HEK293 (cell line): ENCODE measurements around the gene MACF1.

Experiments
- CTCF ChIA-PET: fragments of 350-600 bp; formaldehyde crosslinking; extraction: SDS; loops from one replicate; lab custom pipeline; 2021; ENCODE audit warnings: antibody characterized with exemption; lab: Yijun Ruan, JAX
- POLR2A ChIA-PET: fragments of 300-600 bp; formaldehyde crosslinking; extraction: SDS; loops from one replicate; lab custom pipeline; 2020; ENCODE audit warnings: antibody characterized with exemption, inconsistent platforms; lab: Yijun Ruan, JAX
- H3K27ac ChIP-seq: fragments of 200-500 bp; sonication (Bioruptor generic); 2 replicates; pipeline ENCODE4 v1.5.1; 2014; ENCODE audit warnings: low read depth, low read length, control low read depth, inconsistent platforms; ENCODE audit errors: extremely low read depth
- H3K36me3 ChIP-seq, 2 experiments: fragments of 200-500 bp in 1 of 2; sonication (Bioruptor generic) in 1 of 2; 1 replicate in 1 of 2; 2 replicates in 1 of 2; pipeline ENCODE4 v1.5.1; 2014 to 2017; ENCODE audit warnings: inconsistent platforms in 2 of 2, low read length in 2 of 2; ENCODE audit not compliant: control insufficient read depth in 2 of 2, insufficient read depth in 1 of 2
- H3K4me1 ChIP-seq: fragments of 200-500 bp; sonication (Bioruptor generic); 2 replicates; pipeline ENCODE4 v1.5.1; 2014; ENCODE audit warnings: mild to moderate bottlenecking, low read length, inconsistent platforms; ENCODE audit not compliant: control insufficient read depth, insufficient read depth
- H3K4me3 ChIP-seq: 2 replicates; pipeline ENCODE4 v1.5.1; 2011; ENCODE audit warnings: low read depth, mild to moderate bottlenecking, control low read depth, low read length, moderate library complexity
- H3K9me3 ChIP-seq: fragments of 200-500 bp; sonication (Bioruptor generic); 2 replicates; pipeline ENCODE4 v1.5.1; 2014; ENCODE audit warnings: low read depth, low read length, inconsistent platforms; ENCODE audit not compliant: control insufficient read depth, insufficient read depth
- GLI2 ChIP-seq: fragments of 450-650 bp; formaldehyde crosslinking; IDR thresholded peaks from 2 replicates; pipeline ENCODE4; 2017; ENCODE audit warnings: missing biosample characterization, missing genetic modification characterization, low read depth, borderline replicate concordance
- GLIS2 ChIP-seq: fragments of 450-650 bp; formaldehyde crosslinking; IDR thresholded peaks from 2 replicates; pipeline ENCODE4 v1.5.1; 2016; ENCODE audit warnings: missing biosample characterization, missing genetic modification characterization
- OSR2 ChIP-seq: fragments of 450-650 bp; formaldehyde crosslinking; IDR thresholded peaks from 2 replicates; pipeline ENCODE4 v1.5.1; 2016; ENCODE audit warnings: missing biosample characterization, missing genetic modification characterization
- PBX3 ChIP-seq: sonication (generic); formaldehyde crosslinking; IDR thresholded peaks from 2 replicates; pipeline ENCODE4 v1.8.1; 2022; ENCODE audit warnings: mild to moderate bottlenecking, moderate library complexity, missing genetic modification reagents
- PRDM10 ChIP-seq: fragments of 450-650 bp; formaldehyde crosslinking; IDR thresholded peaks from 2 replicates; pipeline ENCODE4 v1.5.1; 2016; ENCODE audit warnings: missing biosample characterization, missing genetic modification characterization
- PRDM6 ChIP-seq: fragments of 450-650 bp; formaldehyde crosslinking; IDR thresholded peaks from 2 replicates; pipeline ENCODE4 v1.5.1; 2017; ENCODE audit warnings: missing biosample characterization, missing genetic modification characterization
- SETDB1 ChIP-seq: IDR thresholded peaks from one replicate; pipeline ENCODE4 v1.6.1; 2017; ENCODE audit warnings: mild to moderate bottlenecking, low read length, moderate library complexity, mixed read lengths; ENCODE audit not compliant: insufficient read length
- ZBTB20 ChIP-seq: fragments of 450-650 bp; formaldehyde crosslinking; IDR thresholded peaks from 2 replicates; pipeline ENCODE4 v1.5.1; 2016; ENCODE audit warnings: missing biosample characterization, missing genetic modification characterization
- ZBTB6 ChIP-seq: fragments of 450-650 bp; formaldehyde crosslinking; IDR thresholded peaks from 2 replicates; pipeline ENCODE4 v1.5.1; 2017; ENCODE audit warnings: missing biosample characterization, missing genetic modification characterization
- ZEB2 ChIP-seq: fragments of 450-650 bp; formaldehyde crosslinking; IDR thresholded peaks from 2 replicates; pipeline ENCODE4 v1.5.1; 2016; ENCODE audit warnings: missing biosample characterization, missing genetic modification characterization
- ZFP37 ChIP-seq: fragments of 450-650 bp; formaldehyde crosslinking; IDR thresholded peaks from 2 replicates; pipeline ENCODE4 v1.5.1; 2016; ENCODE audit warnings: missing biosample characterization, missing genetic modification characterization
- ZNF114 ChIP-seq: fragments of 450-650 bp; formaldehyde crosslinking; IDR thresholded peaks from 2 replicates; pipeline ENCODE4 v1.5.0; 2017; ENCODE audit warnings: missing biosample characterization, missing genetic modification characterization
- ZNF132 ChIP-seq: fragments of 450-650 bp; formaldehyde crosslinking; IDR thresholded peaks from 2 replicates; pipeline ENCODE4 v1.5.1; 2017; ENCODE audit warnings: missing biosample characterization, missing genetic modification characterization, borderline replicate concordance
- ZNF2 ChIP-seq: fragments of 450-650 bp; formaldehyde crosslinking; IDR thresholded peaks from 2 replicates; pipeline ENCODE4 v1.5.1; 2016; ENCODE audit warnings: missing biosample characterization, missing genetic modification characterization
- ZNF223 ChIP-seq: fragments of 450-650 bp; formaldehyde crosslinking; IDR thresholded peaks from 2 replicates; pipeline ENCODE4 v1.5.1; 2016; ENCODE audit warnings: missing biosample characterization, missing genetic modification characterization
- ZNF335 ChIP-seq: fragments of 450-650 bp; formaldehyde crosslinking; conservative IDR thresholded peaks from 2 replicates; pipeline ENCODE4 v1.5.1; 2016; ENCODE audit warnings: missing biosample characterization, missing genetic modification characterization
- ZNF585B ChIP-seq: fragments of 450-650 bp; formaldehyde crosslinking; IDR thresholded peaks from 2 replicates; pipeline ENCODE4 v1.5.1; 2016; ENCODE audit warnings: missing biosample characterization, missing genetic modification characterization
- ZNF600 ChIP-seq: fragments of 450-650 bp; formaldehyde crosslinking; IDR thresholded peaks from 2 replicates; pipeline ENCODE4 v1.5.1; 2016; ENCODE audit warnings: missing biosample characterization, missing genetic modification characterization
- ZNF701 ChIP-seq: fragments of 450-650 bp; formaldehyde crosslinking; IDR thresholded peaks from 2 replicates; pipeline ENCODE4 v1.5.1; 2016; ENCODE audit warnings: missing biosample characterization, missing genetic modification characterization

MACF1 gene

GRCh38 chr1:39406533-39407450 is 202.3 kb downstream of the MACF1 start:
- Histone ChIP-seq H3K4me3 (no peak overlapping the region), H3K9me3 (no peaks in the 10 kb centered on the region), H3K36me3 (peaks cover 0 to 7% of the 10 kb centered on the region in 2 experiments; a peak in 1 of 3 replicates), H3K4me1 (peaks cover 9% of the 10 kb centered on the region), H3K27ac (no peak overlapping the region)
- ChIA-PET CTCF (interaction anchor here (0.5 to 1.2 kb wide), 5 partner anchors 19 to 79 kb away, joined by 3 to 7 read pairs (median 3); no protein-coding TSS in a partner anchor), POLR2A (interaction anchor here (0.6 to 0.7 kb wide), 2 partner anchors 180 to 199 kb away, joined by 3 to 4 read pairs; no protein-coding TSS in a partner anchor)
- TF ChIP-seq PRDM6 (tag by site-specific recombination) = 0 out of 2 replicates have a peak, but pooled peaks have one; percentile 15
- TF ChIP-seq OSR2 (tag by site-specific recombination) = peak; percentile 49; the same call in 1 of the 2 replicates
- TF ChIP-seq GLI2 = no peak

- H3K36me3 ChIP-seq = peaks cover 0 to 14% of the 10 kb centered on the region in 2 experiments; a peak in 1 of 3 replicates
- H3K4me3 ChIP-seq = no peak overlapping the region
- no peak overlapping the region for H3K27ac ChIP-seq
- POLR2A ChIA-PET = no interaction called here
- H3K9me3 ChIP-seq = no peaks in the 10 kb centered on the region
- no peak for TF ChIP-seq ZNF335 (tag by site-specific recombination)
- peaks cover 9% of the 10 kb centered on the region for H3K4me1 ChIP-seq
- CTCF ChIA-PET = interaction anchor here (0.8 to 1.2 kb wide), 3 partner anchors 8 to 60 kb away, joined by 3 to 8 read pairs (median 4); no protein-coding TSS in a partner anchor
Observed at GRCh38 chr1:39407510-39407895, 203.0 kb downstream of the MACF1 start.

GRCh38 chr1:39407896-39408640 is 203.6 kb downstream of the MACF1 start:
- Histone ChIP-seq H3K27ac (peak overlapping the region; percentile 59), H3K9me3 (no peaks in the 10 kb centered on the region), H3K4me3 (peak overlapping the region; percentile 73), H3K36me3 (peaks cover 0 to 19% of the 10 kb centered on the region in 2 experiments; a peak in 1 of 3 replicates), H3K4me1 (peaks cover 9% of the 10 kb centered on the region)
- CTCF ChIA-PET = interaction anchor here (0.8 to 3.1 kb wide), 4 partner anchors 8 to 60 kb away, joined by 3 to 21 read pairs (median 6); no protein-coding TSS in a partner anchor
- POLR2A ChIA-PET = interaction anchor here (0.7 to 1.9 kb wide), 4 partner anchors 9 to 302 kb away, joined by 3 to 10 read pairs (median 8); no protein-coding TSS in a partner anchor
- TF ChIP-seq ZNF585B (tag by site-specific recombination) (no peak), GLIS2 (tag by site-specific recombination) (peak; percentile 24; the same call in 1 of the 2 replicates), ZNF132 (tag by site-specific recombination) (no peak), ZNF600 (tag by site-specific recombination) (peak; percentile 75), PBX3 (CRISPR knock-in tag) (peak; percentile 47), SETDB1 (no peak), ZNF335 (tag by site-specific recombination) (peak; percentile 79), ZNF2 (tag by site-specific recombination) (0 out of 2 replicates have a peak, but pooled peaks have one; percentile 20), ZFP37 (tag by site-specific recombination) (0 out of 2 replicates have a peak, but pooled peaks have one; percentile 70), ZBTB20 (peak; percentile 22; the same call in 1 of the 2 replicates), ZNF114 (tag by site-specific recombination) (no peak), ZNF701 (no peak), ZBTB6 (peak; percentile 43; the same call in 1 of the 2 replicates), ZEB2 (tag by site-specific recombination) (peak; percentile 45; the same call in 1 of the 2 replicates), ZNF223 (0 out of 2 replicates have a peak, but pooled peaks have one; percentile 17), PRDM10 (tag by site-specific recombination) (0 out of 2 replicates have a peak, but pooled peaks have one; percentile 34)
